Measurements from ENCODE around the gene FGFRL1. TPM values are rescaled to one million over a fixed set of nuclear protein-coding genes. Genes with fewer than 3 reads are reported as not detected.

The FGFRL1 gene
- polyA plus RNA-seq, 1 donor from 2014 or later: 0.97 TPM

GRCh38 chr4:1003271-1004070, 8.0 kb upstream of the FGFRL1 start:
- no peaks in the 10 kb centered on the region for H3F3A ChIP-seq (ENCODE audit: insufficient read depth, low read length, poor library complexity, severe bottlenecking)
- H2AFZ ChIP-seq (ENCODE audit: low read depth, low read length): no peak overlapping the region
- H3K9ac ChIP-seq (ENCODE audit: low read length): no peak overlapping the region
- no peaks in the 10 kb centered on the region for H3K79me2 ChIP-seq (replicated peaks; ENCODE audit: insufficient read depth, low read length)
- H3K4me3 ChIP-seq (ENCODE audit: low read length): no peak overlapping the region
- peaks cover 4% of the 10 kb centered on the region for H3K9me3 ChIP-seq (ENCODE audit: low read length)
- peaks cover 55% of the 10 kb centered on the region for H3K27me3 ChIP-seq (ENCODE audit: insufficient read depth, low read depth, low read length)
- no peaks in the 10 kb centered on the region for H4K20me1 ChIP-seq (ENCODE audit: insufficient read depth)
- no peak overlapping the region for H3K27ac ChIP-seq (ENCODE audit: low read length)
- no peak overlapping the region for H3K4me2 ChIP-seq (ENCODE audit: low read length)
- no peaks in the 10 kb centered on the region for H3K36me3 ChIP-seq (ENCODE audit: insufficient read depth, low read length)
- TF ChIP-seq POLR2AphosphoS5 (IDR thresholded peaks at IDR 0.05) (no peak), TAF1 (IDR thresholded peaks at IDR 0.05; ENCODE audit: low read depth) (no peak), CTCF (IDR thresholded peaks at IDR 0.05; ENCODE audit: poor library complexity, severe bottlenecking) (no peak), MXI1 (conservative IDR thresholded peaks at IDR 0.05; ENCODE audit: poor library complexity, severe bottlenecking) (no peak), EP300 (conservative IDR thresholded peaks at IDR 0.05; ENCODE audit: poor library complexity, severe bottlenecking) (no peak), RAD21 (conservative IDR thresholded peaks at IDR 0.05) (no peak), REST (IDR thresholded peaks at IDR 0.05; ENCODE audit: borderline replicate concordance) (no peak), SMC3 (conservative IDR thresholded peaks at IDR 0.05; ENCODE audit: poor library complexity) (no peak), EZH2 (IDR thresholded peaks at IDR 0.05; ENCODE audit: borderline replicate concordance, insufficient read depth, low read length, poor library complexity, severe bottlenecking) (no peak)
- H3K9me2 ChIP-seq (ENCODE audit: insufficient read depth, low read length): no peaks in the 10 kb centered on the region

GRCh38 chr4:1004071-1004418, 7.4 kb upstream of the FGFRL1 start:
- Histone ChIP-seq H3K9ac (ENCODE audit: low read length) (no peak overlapping the region), H3K4me3 (ENCODE audit: low read length) (no peak overlapping the region), H4K20me1 (ENCODE audit: insufficient read depth) (no peaks in the 10 kb centered on the region), H2AFZ (ENCODE audit: low read depth, low read length) (no peak overlapping the region), H3K36me3 (ENCODE audit: insufficient read depth, low read length) (no peaks in the 10 kb centered on the region), H3K9me2 (ENCODE audit: insufficient read depth, low read length) (no peaks in the 10 kb centered on the region), H3K4me2 (ENCODE audit: low read length) (no peak overlapping the region), H3K9me3 (ENCODE audit: low read length) (peaks cover 4% of the 10 kb centered on the region), H3K27me3 (ENCODE audit: insufficient read depth, low read depth, low read length) (peaks cover 59% of the 10 kb centered on the region), H3K79me2 (replicated peaks; ENCODE audit: insufficient read depth, low read length) (no peaks in the 10 kb centered on the region), H3K27ac (ENCODE audit: low read length) (no peak overlapping the region), H3F3A (ENCODE audit: insufficient read depth, low read length, poor library complexity, severe bottlenecking) (no peaks in the 10 kb centered on the region)
- TF ChIP-seq RAD21 (conservative IDR thresholded peaks at IDR 0.05) (no peak), EZH2 (IDR thresholded peaks at IDR 0.05; ENCODE audit: borderline replicate concordance, insufficient read depth, low read length, poor library complexity, severe bottlenecking) (no peak), SMC3 (conservative IDR thresholded peaks at IDR 0.05; ENCODE audit: poor library complexity) (no peak), MXI1 (conservative IDR thresholded peaks at IDR 0.05; ENCODE audit: poor library complexity, severe bottlenecking) (no peak), POLR2AphosphoS5 (IDR thresholded peaks at IDR 0.05) (no peak), REST (IDR thresholded peaks at IDR 0.05; ENCODE audit: borderline replicate concordance) (no peak), EP300 (conservative IDR thresholded peaks at IDR 0.05; ENCODE audit: poor library complexity, severe bottlenecking) (no peak), CTCF (IDR thresholded peaks at IDR 0.05; ENCODE audit: poor library complexity, severe bottlenecking) (no peak), TAF1 (IDR thresholded peaks at IDR 0.05; ENCODE audit: low read depth) (no peak)

Data from neural cell (in vitro differentiated cells).